HG03025 (cell line): Measurements from ENCODE around the gene ACOXL.
"Not testable (repeated sequence)": the region's sequence is repeated elsewhere in the genome, so short reads cannot be mapped to it uniquely, and the experiment has no call there.

Source experiments
- ATAC-seq: cut with Tn5 transposase; IDR thresholded peaks from one replicate; pipeline ENCODE4 v1.9.1; 2021; ENCODE audit warnings: mild to moderate bottlenecking, moderate library complexity; ENCODE audit not compliant: unreplicated experiment, low FRiP score

ACOXL gene

DNA sequence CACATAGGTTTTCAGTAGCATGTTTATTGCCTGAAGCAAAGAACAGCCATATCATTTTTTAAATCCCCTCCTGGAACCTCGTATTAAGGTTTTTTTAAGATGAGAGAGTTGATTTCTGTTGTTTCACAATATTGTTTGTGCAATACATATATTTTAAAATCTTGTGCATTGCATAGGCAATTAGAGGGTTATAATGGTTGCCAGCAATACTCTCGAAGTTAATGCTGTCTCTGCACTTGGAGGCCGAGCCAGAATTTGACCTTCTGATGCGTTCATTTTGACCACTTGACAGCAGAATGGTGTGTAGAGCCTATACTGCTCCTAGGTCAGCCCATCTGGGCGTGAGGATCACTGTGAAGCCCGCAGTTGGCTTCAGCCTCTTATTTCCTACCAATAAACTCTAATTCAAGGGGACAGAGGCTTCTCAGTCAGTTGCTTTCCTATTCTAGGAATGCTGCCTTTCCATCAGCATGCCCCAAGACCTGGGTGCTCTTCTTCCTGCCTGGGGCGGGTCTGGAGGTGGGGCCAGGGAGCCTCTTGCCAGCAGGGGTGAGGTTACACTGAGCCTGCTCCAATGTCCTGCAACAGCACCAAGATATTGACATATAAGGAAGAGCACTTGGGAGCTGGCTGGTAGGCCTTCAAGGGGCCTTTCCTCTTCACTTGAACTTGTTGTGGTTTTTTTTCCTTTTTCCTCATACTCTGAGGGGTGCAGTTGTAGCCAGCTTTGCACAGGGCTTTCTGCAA is 297.0 kb downstream of the ACOXL start:
- ATAC-seq = no peak

DNA sequence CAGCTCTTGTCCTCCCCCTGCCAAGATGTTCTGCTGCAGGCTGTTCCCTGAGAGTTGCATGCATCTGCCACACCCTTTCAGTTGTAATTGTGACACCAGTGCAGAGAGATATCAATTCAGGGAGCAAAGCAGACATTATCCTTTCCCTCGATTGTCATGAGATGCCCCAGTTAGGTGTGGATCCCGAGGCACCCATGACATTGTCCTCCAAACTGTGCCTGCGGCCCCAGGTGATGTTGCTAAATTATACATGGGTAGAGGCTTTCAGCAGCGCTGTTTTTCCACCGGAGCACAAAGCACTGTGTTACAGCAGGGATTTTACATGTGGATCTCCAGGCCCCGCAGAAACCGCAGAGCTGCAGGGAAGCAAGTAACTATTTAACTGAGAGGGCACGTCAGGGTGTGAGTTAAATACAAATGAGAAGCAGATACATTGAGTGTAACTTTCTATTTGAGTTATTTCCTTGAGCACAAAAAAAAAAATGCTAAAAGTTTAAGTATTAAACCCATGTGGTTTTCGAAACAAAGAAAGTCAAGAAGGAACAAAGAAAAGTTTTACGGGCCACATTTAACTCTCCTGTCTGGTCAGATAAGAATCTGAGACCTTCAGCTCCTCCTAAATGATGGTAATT is 298.0 kb downstream of the ACOXL start:
- no peak for ATAC-seq

DNA sequence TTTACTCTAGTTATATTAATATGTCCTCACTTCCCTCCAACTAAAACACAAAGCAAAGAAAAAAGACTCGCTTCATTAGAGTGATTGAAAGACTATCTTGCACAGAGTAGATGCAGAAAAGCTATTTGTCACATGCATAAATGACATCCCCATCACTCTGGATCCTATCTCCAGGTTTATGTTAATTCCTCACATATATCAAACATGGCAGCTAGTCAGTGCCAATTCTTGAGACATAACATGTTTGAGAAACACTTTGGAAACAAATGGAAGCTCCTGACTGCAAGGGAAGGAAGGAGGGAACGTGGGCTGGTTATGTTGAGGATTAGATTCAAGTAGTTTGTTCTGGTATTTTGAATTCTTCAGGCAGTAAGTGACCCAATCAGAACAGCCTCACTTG is 298.6 kb downstream of the ACOXL start:
- no peak for ATAC-seq

GRCh38 chr2:111031546-111032478 is 299.4 kb downstream of the ACOXL start:
- ATAC-seq = no peak

- no peak for ATAC-seq
Measured at GRCh38 chr2:111032721-111033429, 300.5 kb downstream of the ACOXL start.

GRCh38 chr2:111034146-111034545 is 301.8 kb downstream of the ACOXL start:
- no peak for ATAC-seq

DNA sequence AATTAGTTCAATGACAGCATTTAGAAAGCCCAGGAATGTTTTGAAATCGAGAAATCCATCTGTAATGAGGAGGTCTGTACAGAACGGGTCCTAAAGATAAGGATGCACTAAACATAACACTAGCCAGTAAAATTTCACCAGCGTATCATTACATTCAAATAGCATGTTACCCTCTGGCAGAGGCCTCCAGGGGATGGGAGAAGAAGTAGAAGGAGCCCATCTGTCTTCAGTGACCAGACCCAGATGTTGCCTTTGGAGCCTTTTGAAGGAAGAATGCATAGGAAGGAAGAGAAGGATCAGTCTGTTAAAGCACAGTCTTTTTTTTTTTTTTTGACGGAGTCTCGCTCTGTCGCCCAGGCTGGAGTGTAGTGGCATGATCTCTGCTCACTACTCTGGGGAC is 302.2 kb downstream of the ACOXL start:
- no peak for ATAC-seq

DNA sequence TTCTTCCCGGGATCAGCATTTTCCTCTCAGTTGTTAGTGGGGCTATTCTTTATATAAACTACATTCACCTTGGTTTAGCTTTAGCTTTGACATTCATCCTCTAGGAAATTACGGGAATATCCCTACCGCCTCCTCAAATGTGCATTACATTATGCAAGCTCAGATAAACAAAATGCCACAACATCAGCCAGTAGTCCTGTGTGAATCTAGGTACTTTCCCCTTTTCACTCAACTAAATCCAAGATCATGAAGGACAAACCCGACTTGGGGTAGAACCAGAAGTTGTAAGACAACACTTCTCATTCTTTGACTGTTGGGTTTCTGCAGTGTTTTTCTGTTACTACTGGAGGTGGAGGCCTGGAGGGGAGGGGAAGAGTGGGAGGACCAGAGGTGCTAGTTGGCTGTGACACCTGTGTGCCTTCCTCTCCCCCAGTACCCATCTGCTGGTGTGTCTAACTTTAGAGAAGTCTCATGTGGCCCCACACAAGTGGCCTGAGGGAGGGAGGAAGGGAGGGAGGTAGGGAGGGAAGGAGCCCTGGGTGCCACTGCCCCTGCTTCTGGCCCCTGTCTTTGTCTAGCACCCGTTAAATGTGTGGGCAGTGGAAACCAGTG is 303.6 kb downstream of the ACOXL start:
- peak; percentile 64 for ATAC-seq

- ATAC-seq = no peak
Measured at GRCh38 chr2:111037128-111037527, 304.8 kb downstream of the ACOXL start.

DNA sequence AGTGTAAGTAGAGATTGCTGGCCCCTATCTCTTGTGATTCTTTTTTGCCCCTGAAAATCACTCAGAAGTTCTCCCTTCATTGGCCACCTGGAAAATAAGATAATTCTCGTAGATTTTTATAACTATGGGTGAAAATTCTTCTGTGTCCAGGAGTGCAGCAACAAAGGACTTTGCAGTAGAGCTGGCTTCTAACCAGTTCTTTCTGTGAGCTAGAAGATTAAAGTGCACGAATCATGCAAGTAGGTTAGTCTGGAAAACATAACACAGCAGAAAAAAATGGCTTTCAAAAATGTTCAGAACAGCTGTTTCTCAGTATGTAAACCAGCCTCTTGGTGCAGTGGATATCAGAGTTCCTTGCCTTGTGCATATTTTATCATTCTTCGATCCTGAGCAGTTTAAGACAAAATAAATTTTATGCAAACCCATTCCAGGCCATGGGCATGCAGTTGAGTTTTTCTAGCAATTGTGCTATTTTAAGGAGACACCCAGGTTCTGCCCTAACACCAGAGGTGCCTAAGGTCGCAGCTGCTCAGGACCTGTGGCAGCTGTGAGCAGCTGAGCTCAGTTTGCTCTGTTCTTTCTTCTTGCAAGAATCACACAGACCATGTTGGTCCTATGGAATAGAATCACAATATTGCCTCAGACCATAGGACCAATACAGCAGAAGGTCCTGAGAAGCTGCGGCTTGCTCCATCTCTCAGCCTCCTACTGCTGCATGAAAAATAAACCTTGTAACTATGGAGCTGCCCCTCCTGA is 307.4 kb downstream of the ACOXL start:
- ATAC-seq = no peak

- no peak for ATAC-seq
Measured at GRCh38 chr2:111041398-111042202, 309.2 kb downstream of the ACOXL start.

GRCh38 chr2:111042261-111042660 is 309.9 kb downstream of the ACOXL start:
- ATAC-seq = no peak

GRCh38 chr2:111042772-111043771 is 310.7 kb downstream of the ACOXL start:
- peak; percentile 62 for ATAC-seq

GRCh38 chr2:111044066-111044465 is 311.7 kb downstream of the ACOXL start:
- no peak for ATAC-seq

- not testable (repeated sequence) for ATAC-seq
Measured at GRCh38 chr2:111045236-111045635, 312.9 kb downstream of the ACOXL start.

DNA sequence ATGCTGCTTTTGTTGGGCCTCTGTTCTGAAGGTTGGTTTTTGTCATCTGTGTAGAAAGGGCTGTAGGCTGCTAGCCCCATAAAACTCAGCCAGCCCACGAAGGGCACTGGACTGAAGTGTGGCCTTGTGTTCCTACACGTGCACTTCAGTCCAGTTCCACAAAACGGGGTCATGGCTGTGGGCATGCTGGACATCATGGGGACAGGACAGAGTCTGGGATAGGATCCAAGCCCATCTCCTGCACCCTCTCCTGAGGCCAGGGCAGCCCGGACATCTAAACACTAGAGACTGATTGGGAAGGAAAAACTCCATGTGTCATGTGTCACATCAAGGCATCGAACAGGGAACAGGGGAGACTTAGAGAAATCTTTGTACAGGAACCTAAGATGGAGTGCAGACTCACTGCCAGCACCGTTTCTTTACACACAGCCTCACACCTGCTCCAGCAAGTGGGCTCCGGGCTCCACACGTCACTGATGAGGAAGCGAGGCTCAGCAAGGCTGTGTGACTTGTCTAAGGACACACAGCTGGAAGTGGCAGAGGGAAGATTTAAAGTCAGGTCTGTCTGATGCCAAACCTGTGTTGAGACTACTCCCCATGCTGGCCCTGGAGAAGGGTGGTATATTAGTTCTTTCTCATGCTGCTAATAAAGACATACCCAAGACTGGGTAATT is 313.5 kb downstream of the ACOXL start:
- ATAC-seq = no peak

DNA sequence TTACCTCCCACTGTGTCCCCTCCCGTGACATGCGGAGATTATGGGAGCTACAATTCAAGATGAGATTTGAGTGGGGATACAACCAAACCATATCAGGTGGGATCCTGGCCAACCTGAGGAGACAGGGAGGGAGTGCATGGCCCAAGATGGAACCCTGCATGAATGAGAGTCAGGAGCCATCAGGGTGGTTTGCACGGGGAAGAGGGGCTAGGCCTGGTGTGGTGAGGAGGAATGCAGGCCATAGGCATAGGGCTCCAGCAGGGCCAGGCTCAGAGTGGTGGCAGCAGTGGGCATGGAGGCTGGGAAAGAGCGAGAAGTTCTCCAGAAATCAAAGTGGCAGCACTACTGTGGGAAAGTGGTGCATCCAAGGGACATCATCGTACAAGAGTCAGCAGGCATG is 314.3 kb downstream of the ACOXL start:
- no peak for ATAC-seq
